GM12864 (cell line): ENCODE results near the gene AFDN.

ENCODE experiments used
- DNase-seq: peaks from one replicate; pipeline ENCODE4 v3.0.0-alpha.2; 2011; ENCODE audit warnings: low read depth
- H3K4me3 ChIP-seq: 2 replicates; pipeline ENCODE4 v1.5.1; 2011; ENCODE audit warnings: mild to moderate bottlenecking, low read depth, low read length, control low read depth
- CTCF ChIP-seq: IDR thresholded peaks from 2 replicates; pipeline ENCODE4 v1.5.1; 2011; ENCODE audit warnings: low read depth, mild to moderate bottlenecking, moderate library complexity, low read length, control low read depth, inconsistent platforms; ENCODE audit errors: missing control alignments

The AFDN gene

GRCh38 chr6:167928111-167928510 is 101.4 kb downstream of the AFDN start:
- DNase-seq = no peak
- no peak for TF ChIP-seq CTCF
- H3K4me3 ChIP-seq = no peak overlapping the region

- no peak for TF ChIP-seq CTCF
- H3K4me3 ChIP-seq = no peak overlapping the region
- no peak for DNase-seq
Observed at GRCh38 chr6:167930295-167930694, 103.6 kb downstream of the AFDN start.

GRCh38 chr6:167932468-167933276 is 106.0 kb downstream of the AFDN start:
- TF ChIP-seq CTCF = no peak
- no peak for DNase-seq
- no peak overlapping the region for H3K4me3 ChIP-seq

- no peak overlapping the region for H3K4me3 ChIP-seq
- TF ChIP-seq CTCF = no peak
- no peak for DNase-seq
Observed at GRCh38 chr6:167933290-167933689, 106.6 kb downstream of the AFDN start.

GRCh38 chr6:167933847-167934246 is 107.1 kb downstream of the AFDN start:
- H3K4me3 ChIP-seq = no peak overlapping the region
- DNase-seq = no peak
- no peak for TF ChIP-seq CTCF

- no peak overlapping the region for H3K4me3 ChIP-seq
- no peak for DNase-seq
- TF ChIP-seq CTCF = no peak
Observed at GRCh38 chr6:167934426-167934864, 107.7 kb downstream of the AFDN start.

- DNase-seq = no peak
- no peak for TF ChIP-seq CTCF
- H3K4me3 ChIP-seq = no peak overlapping the region
Observed at GRCh38 chr6:167936051-167936450, 109.3 kb downstream of the AFDN start.
